HCT116 (cell line): ENCODE data around the gene NLN. TPM values are rescaled to one million over a fixed set of nuclear protein-coding genes. Genes with fewer than 3 reads are reported as not detected.
"Not testable (repeated sequence)": the region's sequence is repeated elsewhere in the genome, so short reads cannot be mapped to it uniquely, and the experiment has no call there.

ENCODE experiments used
- ATAC-seq: fragments of 200-7000 bp; cut with Tn5 transposase; 2 replicates; pipeline ENCODE4 v1.9.1; 2020; ENCODE audit warnings: mild to moderate bottlenecking, moderate library complexity
- BruUV-seq: library from RNA; stranded (reverse); fragments of 400-500 nt; replicated peaks from 2 replicates; lab custom pipeline; 2021; lab: Mats Ljungman, UMichigan
- CTCF ChIA-PET: fragments of 300-600 bp; sonication (Branson Sonifier 250); formaldehyde crosslinking; loops from one replicate; lab custom pipeline; 2021; ENCODE audit warnings: antibody characterized with exemption; lab: Charles Lee
- POLR2A ChIA-PET: fragments of 300-600, 350-600 bp; sonication (Branson Sonifier 250); formaldehyde crosslinking; loops from one replicate; lab custom pipeline; 2021; ENCODE audit warnings: antibody characterized with exemption; lab: Charles Lee
- RAD21 ChIA-PET, 2 experiments: fragments of 300-600 bp; sonication (Branson Sonifier 250); formaldehyde crosslinking; loops; one replicate each; lab custom pipeline; 2023; ENCODE audit warnings: low total read pairs in 2 of 2; ENCODE audit not compliant: uncharacterized antibody in 2 of 2, unreplicated experiment in 2 of 2, low non-redundant PET in 1 of 2; lab: Charles Lee
- DNase-seq: peaks from one replicate; pipeline ENCODE4 v3.0.0-alpha.2; 2010; ENCODE audit warnings: low read depth, low spot score
- H2AFZ ChIP-seq: fragments of 200-600 bp; shearing (Covaris generic), sonication (generic); 2 replicates; pipeline ENCODE4 v1.6.1; 2017; ENCODE audit warnings: low read depth, mixed run types, mixed read lengths, antibody characterized with exemption, low read length; ENCODE audit not compliant: poor library complexity, severe bottlenecking
- H3K27ac ChIP-seq: 2 replicates; pipeline ENCODE4 v1.5.1; 2012; ENCODE audit warnings: low read depth, low read length
- H3K27me3 ChIP-seq: fragments of 200-600 bp; sonication (generic); 2 replicates; pipeline ENCODE4 v1.6.1; 2016; ENCODE audit warnings: mixed run types, low read length, mixed read lengths; ENCODE audit not compliant: insufficient read depth
- H3K36me3 ChIP-seq, 2 experiments: fragments of 200-500 bp in 1 of 2; fragments of 200-600 bp in 1 of 2; sonication (Bioruptor generic) in 1 of 2; sonication (generic) in 1 of 2; 2 replicates each; pipeline versions ENCODE4 v1.5.1 to v1.6.1; 2014 to 2016; ENCODE audit warnings: low read length in 2 of 2, inconsistent platforms in 1 of 2, mixed read lengths in 1 of 2, mixed run types in 1 of 2; ENCODE audit not compliant: insufficient read depth in 2 of 2, control insufficient read depth in 1 of 2
- H3K4me1 ChIP-seq, 2 experiments: fragments of 200-600 bp in 1 of 2; sonication (generic) in 1 of 2; 2 replicates each; pipeline versions ENCODE4 v1.5.1 to v1.6.1; 2012 to 2017; ENCODE audit warnings: low read length in 2 of 2, inconsistent platforms in 1 of 2, mild to moderate bottlenecking in 1 of 2, mixed read lengths in 1 of 2, mixed run types in 1 of 2, moderate library complexity in 1 of 2; ENCODE audit not compliant: insufficient read depth in 2 of 2, control insufficient read depth in 1 of 2
- H3K4me2 ChIP-seq: fragments of 200-600 bp; sonication (generic); 2 replicates; pipeline ENCODE4 v1.6.1; 2017; ENCODE audit warnings: mixed run types, low read length, mixed read lengths
- H3K4me3 ChIP-seq, 2 experiments: fragments of 200-600 bp in 1 of 2; sonication (generic) in 1 of 2; replicated peaks in 1 of 2; 2 replicates each; pipeline ENCODE4 v1.5.1; 2011 to 2016; ENCODE audit warnings: low read length in 2 of 2, control low read depth in 1 of 2, low read depth in 1 of 2, mild to moderate bottlenecking in 1 of 2, mixed read lengths in 1 of 2, mixed run types in 1 of 2
- H3K79me2 ChIP-seq: fragments of 200-600 bp; sonication (generic); 2 replicates; pipeline ENCODE4 v1.6.1; 2017; ENCODE audit warnings: mild to moderate bottlenecking, mixed run types, low read length, moderate library complexity, mixed read lengths; ENCODE audit not compliant: insufficient read depth
- H3K9ac ChIP-seq: fragments of 200-600 bp; sonication (generic); 2 replicates; pipeline ENCODE4 v1.6.1; 2016; ENCODE audit warnings: low read length, mixed read lengths
- H3K9me2 ChIP-seq: fragments of 200-600 bp; sonication (generic), shearing (Covaris generic); 2 replicates; pipeline ENCODE4 v1.6.1; 2017; ENCODE audit warnings: mixed run types, mild to moderate bottlenecking, moderate library complexity; ENCODE audit not compliant: insufficient read depth
- H3K9me3 ChIP-seq, 2 experiments: fragments of 200-500 bp in 1 of 2; fragments of 200-600 bp in 1 of 2; sonication (Bioruptor generic) in 1 of 2; sonication (generic) in 1 of 2; 2 replicates each; pipeline ENCODE4 v1.6.1; 2014 to 2017; ENCODE audit warnings: low read length in 2 of 2, mixed read lengths in 2 of 2, inconsistent platforms in 1 of 2, low read depth in 1 of 2, mild to moderate bottlenecking in 1 of 2, mixed run types in 1 of 2, moderate library complexity in 1 of 2; ENCODE audit not compliant: control insufficient read depth in 1 of 2, insufficient read depth in 1 of 2
- H4K20me1 ChIP-seq: fragments of 200-600 bp; sonication (generic), shearing (Covaris generic); 2 replicates; pipeline ENCODE4 v1.6.1; 2017; ENCODE audit warnings: mixed run types, mild to moderate bottlenecking, moderate library complexity; ENCODE audit not compliant: insufficient read depth
- CBX3 ChIP-seq: IDR thresholded peaks from 2 replicates; pipeline ENCODE4 v1.6.1; 2012; ENCODE audit warnings: low read depth
- CEBPB ChIP-seq: IDR thresholded peaks from 2 replicates; pipeline ENCODE4 v1.6.1; 2012; ENCODE audit warnings: low read depth
- EGR1 ChIP-seq: IDR thresholded peaks from 2 replicates; pipeline ENCODE4 v1.6.1; 2012; ENCODE audit warnings: low read depth
- ELF1 ChIP-seq: IDR thresholded peaks from 2 replicates; pipeline ENCODE4 v1.6.1; 2012; ENCODE audit warnings: low read depth, borderline replicate concordance
- FOSL1 ChIP-seq: IDR thresholded peaks from 2 replicates; pipeline ENCODE4 v1.6.1; 2012; ENCODE audit warnings: low read depth
- JUND ChIP-seq: IDR thresholded peaks from 2 replicates; pipeline ENCODE4 v1.6.1; 2012
- POLR2A ChIP-seq: IDR thresholded peaks from 2 replicates; pipeline ENCODE4 v1.7.0; 2011; ENCODE audit warnings: borderline replicate concordance; ENCODE audit not compliant: insufficient read depth, insufficient read length; ENCODE audit errors: extremely low read depth
- SIN3A ChIP-seq: IDR thresholded peaks from 2 replicates; pipeline ENCODE4 v1.6.1; 2012; ENCODE audit warnings: low read depth
- SP1 ChIP-seq: IDR thresholded peaks from 2 replicates; pipeline ENCODE4 v1.6.1; 2012; ENCODE audit warnings: low read depth
- SRF ChIP-seq: IDR thresholded peaks from 2 replicates; pipeline ENCODE4 v1.6.1; 2012; ENCODE audit warnings: low read depth
- ZFX ChIP-seq: fragments of 450-650 bp; IDR thresholded peaks from 2 replicates; pipeline ENCODE4 v1.6.1; 2017
- ZNF274 ChIP-seq: fragments of 200-500 bp; sonication (Bioruptor generic); IDR thresholded peaks from 2 replicates; pipeline ENCODE4 v1.6.1; 2014; ENCODE audit warnings: mild to moderate bottlenecking, low read depth, low read length, inconsistent platforms
- intact Hi-C: fragments of 100-400 bp; cut with micrococcal nuclease; formaldehyde crosslinking; loops from 2 replicates; pipeline ENCODE4 v1.10.0; 2022
- total RNA-seq: library from RNA; stranded (reverse); gene quantifications from one replicate; pipeline ENCODE4 v1.2.1, GENCODE V29; 2021; ENCODE audit not compliant: unreplicated experiment
- TF ChIP-seq, protein P1 (sequence below), 3 experiments: fragments of 200-600 bp in 1 of 3; sonication (generic) in 1 of 3; IDR thresholded peaks in 2 of 3; conservative IDR thresholded peaks in 1 of 3; 2 replicates each; pipeline ENCODE4 v1.5.1; 2012 to 2017; ENCODE audit warnings: low read depth in 2 of 3, low read length in 2 of 3, antibody characterized with exemption in 1 of 3, borderline replicate concordance in 1 of 3, control low read depth in 1 of 3, mild to moderate bottlenecking in 1 of 3, mixed read lengths in 1 of 3, mixed run types in 1 of 3, moderate library complexity in 1 of 3; ENCODE audit not compliant: insufficient read depth in 1 of 3
- TF ChIP-seq, protein P2 (sequence below): IDR thresholded peaks from 2 replicates; pipeline ENCODE4 v1.6.1; 2012

NLN gene
- total RNA-seq, 1 experiment from 2014 or later = 67.6 TPM

DNA sequence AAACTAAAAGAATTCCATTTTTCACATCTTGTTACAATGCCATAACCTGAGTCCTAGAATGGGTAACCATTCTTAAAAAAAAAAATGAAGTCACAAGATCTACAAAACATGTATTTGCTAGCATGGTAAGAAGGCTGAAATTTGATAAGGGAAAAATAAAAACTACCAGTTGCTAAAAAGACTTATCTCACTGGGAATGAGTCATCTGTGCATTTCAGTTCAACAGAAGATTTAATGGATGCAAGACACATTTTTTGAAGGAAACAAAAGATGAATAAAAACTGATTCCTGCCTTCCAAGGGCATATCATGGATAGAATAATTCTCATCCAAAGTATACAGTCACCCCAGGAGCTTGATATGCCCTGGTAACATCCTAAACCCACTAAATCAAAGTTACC, 47.3 kb upstream of the NLN start:
- no peaks in the 10 kb centered on the region for H3K9me3 ChIP-seq
- ChIA-PET CTCF (no interaction called here), POLR2A (no interaction called here), RAD21 (no interaction called here)
- no peaks in the 10 kb centered on the region for H3K4me1 ChIP-seq
- no peak overlapping the region for H3K9ac ChIP-seq
- H3K9me2 ChIP-seq = no peaks in the 10 kb centered on the region
- H3K4me2 ChIP-seq = no peak overlapping the region
- no peaks in the 10 kb centered on the region for H3K27me3 ChIP-seq
- H3K36me3 ChIP-seq = 0 out of 4 replicates have a peak, but pooled peaks cover 0 to 2% of the 10 kb centered on the region in 2 experiments
- H2AFZ ChIP-seq = no peak overlapping the region
- no peak for ATAC-seq
- TF ChIP-seq POLR2A (no peak), CBX3 (no peak)
- H3K79me2 ChIP-seq = no peaks in the 10 kb centered on the region
- intact Hi-C loops = no loop called here
- H3K27ac ChIP-seq = no peak overlapping the region
- no peak overlapping the region for H3K4me3 ChIP-seq
- no TSS peak for BruUV-seq
- H4K20me1 ChIP-seq = no peaks in the 10 kb centered on the region
- DNase-seq = no peak

DNA sequence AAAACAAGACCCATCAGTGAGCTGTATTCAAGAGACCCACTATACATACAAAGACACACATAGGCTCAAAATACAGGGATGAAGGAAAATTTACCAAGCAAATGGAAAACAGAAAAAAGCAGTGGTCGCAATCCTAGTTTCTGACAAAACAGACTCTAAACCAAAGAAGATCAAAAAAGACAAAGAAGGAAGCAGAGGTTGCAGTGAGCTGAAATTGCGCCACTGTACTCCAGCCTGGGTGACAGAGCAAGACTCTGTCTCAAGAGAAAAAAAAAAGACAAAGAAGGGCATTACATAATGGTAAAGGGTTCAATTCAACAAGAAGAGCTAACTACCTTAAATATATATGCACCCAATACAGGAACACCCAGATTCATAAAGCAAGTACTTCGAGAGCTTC, 45.9 kb upstream of the NLN start:
- H4K20me1 ChIP-seq, H3K9me3 ChIP-seq, POLR2A ChIA-PET, H3K4me1 ChIP-seq, RAD21 ChIA-PET, H3K27ac ChIP-seq, H3K9ac ChIP-seq, H2AFZ ChIP-seq, H3K4me2 ChIP-seq, H3K9me2 ChIP-seq, H3K27me3 ChIP-seq, BruUV-seq, ATAC-seq, CTCF ChIA-PET, H3K4me3 ChIP-seq, intact Hi-C loops, H3K79me2 ChIP-seq, DNase-seq, H3K36me3 ChIP-seq: not testable (repeated sequence)

DNA sequence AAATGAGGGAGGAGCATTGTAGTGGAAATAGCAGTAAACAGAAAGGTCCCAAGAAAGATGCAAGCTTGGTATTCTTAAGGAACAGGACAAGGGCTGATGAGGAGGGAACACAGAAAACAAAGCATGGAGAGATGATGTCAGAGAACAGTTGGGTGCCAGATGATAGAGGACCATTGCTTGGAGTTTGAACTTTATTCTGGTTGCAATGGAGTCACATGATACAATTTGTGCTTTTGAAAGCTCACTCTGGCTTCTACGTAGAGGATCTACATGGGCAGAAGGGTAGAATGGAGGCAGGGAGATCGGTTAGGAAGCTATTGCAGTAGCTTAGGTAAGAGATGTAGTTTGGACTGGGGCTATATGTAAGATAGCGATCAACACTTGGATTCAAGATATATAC, 39.9 kb upstream of the NLN start:
- H3K4me2 ChIP-seq = no peak overlapping the region
- CTCF ChIA-PET = no interaction called here
- no TSS peak for BruUV-seq
- no peak overlapping the region for H3K4me3 ChIP-seq
- H3K9ac ChIP-seq = no peak overlapping the region
- no peak overlapping the region for H2AFZ ChIP-seq
- H3K79me2 ChIP-seq = no peaks in the 10 kb centered on the region
- DNase-seq = no peak
- POLR2A ChIA-PET = no interaction called here
- 0 out of 4 replicates have a peak, but pooled peaks cover 0 to 2% of the 10 kb centered on the region in 2 experiments for H3K36me3 ChIP-seq
- H4K20me1 ChIP-seq = no peaks in the 10 kb centered on the region
- no peak overlapping the region for H3K27ac ChIP-seq
- no peaks in the 10 kb centered on the region for H3K27me3 ChIP-seq
- intact Hi-C loops = no loop called here
- RAD21 ChIA-PET = no interaction called here
- no peaks in the 10 kb centered on the region for H3K9me2 ChIP-seq
- H3K4me1 ChIP-seq = no peaks in the 10 kb centered on the region
- no peaks in the 10 kb centered on the region for H3K9me3 ChIP-seq
- no peak for ATAC-seq
- TF ChIP-seq CEBPB = no peak
- TF ChIP-seq SP1 = no peak
- TF ChIP-seq ZNF274 = no peak
- TF ChIP-seq, protein P1, sequence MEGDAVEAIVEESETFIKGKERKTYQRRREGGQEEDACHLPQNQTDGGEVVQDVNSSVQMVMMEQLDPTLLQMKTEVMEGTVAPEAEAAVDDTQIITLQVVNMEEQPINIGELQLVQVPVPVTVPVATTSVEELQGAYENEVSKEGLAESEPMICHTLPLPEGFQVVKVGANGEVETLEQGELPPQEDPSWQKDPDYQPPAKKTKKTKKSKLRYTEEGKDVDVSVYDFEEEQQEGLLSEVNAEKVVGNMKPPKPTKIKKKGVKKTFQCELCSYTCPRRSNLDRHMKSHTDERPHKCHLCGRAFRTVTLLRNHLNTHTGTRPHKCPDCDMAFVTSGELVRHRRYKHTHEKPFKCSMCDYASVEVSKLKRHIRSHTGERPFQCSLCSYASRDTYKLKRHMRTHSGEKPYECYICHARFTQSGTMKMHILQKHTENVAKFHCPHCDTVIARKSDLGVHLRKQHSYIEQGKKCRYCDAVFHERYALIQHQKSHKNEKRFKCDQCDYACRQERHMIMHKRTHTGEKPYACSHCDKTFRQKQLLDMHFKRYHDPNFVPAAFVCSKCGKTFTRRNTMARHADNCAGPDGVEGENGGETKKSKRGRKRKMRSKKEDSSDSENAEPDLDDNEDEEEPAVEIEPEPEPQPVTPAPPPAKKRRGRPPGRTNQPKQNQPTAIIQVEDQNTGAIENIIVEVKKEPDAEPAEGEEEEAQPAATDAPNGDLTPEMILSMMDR (IDR thresholded peaks at IDR 0.05 in 2 of 3, conservative IDR thresholded peaks at IDR 0.05 in 1 of 3; ENCODE audit: borderline replicate concordance in 1 of 3, insufficient read depth in 1 of 3, low read depth in 2 of 3, low read length in 2 of 3) = no peak
- TF ChIP-seq ELF1 = no peak
- no peak for TF ChIP-seq SIN3A
- no peak for TF ChIP-seq POLR2A
- no peak for TF ChIP-seq FOSL1
- no peak for TF ChIP-seq SRF
- TF ChIP-seq, protein P2, sequence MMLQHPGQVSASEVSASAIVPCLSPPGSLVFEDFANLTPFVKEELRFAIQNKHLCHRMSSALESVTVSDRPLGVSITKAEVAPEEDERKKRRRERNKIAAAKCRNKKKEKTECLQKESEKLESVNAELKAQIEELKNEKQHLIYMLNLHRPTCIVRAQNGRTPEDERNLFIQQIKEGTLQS = no peak
- TF ChIP-seq EGR1 = no peak
- no peak for TF ChIP-seq CBX3
- TF ChIP-seq JUND = no peak
- TF ChIP-seq ZFX = no peak
